ENCODE data around the gene DRAM1.
"Not testable (repeated sequence)": the region's sequence is repeated elsewhere in the genome, so short reads cannot be mapped to it uniquely, and the experiment has no call there.

Gene DRAM1, protein sequence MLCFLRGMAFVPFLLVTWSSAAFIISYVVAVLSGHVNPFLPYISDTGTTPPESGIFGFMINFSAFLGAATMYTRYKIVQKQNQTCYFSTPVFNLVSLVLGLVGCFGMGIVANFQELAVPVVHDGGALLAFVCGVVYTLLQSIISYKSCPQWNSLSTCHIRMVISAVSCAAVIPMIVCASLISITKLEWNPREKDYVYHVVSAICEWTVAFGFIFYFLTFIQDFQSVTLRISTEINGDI

DNA sequence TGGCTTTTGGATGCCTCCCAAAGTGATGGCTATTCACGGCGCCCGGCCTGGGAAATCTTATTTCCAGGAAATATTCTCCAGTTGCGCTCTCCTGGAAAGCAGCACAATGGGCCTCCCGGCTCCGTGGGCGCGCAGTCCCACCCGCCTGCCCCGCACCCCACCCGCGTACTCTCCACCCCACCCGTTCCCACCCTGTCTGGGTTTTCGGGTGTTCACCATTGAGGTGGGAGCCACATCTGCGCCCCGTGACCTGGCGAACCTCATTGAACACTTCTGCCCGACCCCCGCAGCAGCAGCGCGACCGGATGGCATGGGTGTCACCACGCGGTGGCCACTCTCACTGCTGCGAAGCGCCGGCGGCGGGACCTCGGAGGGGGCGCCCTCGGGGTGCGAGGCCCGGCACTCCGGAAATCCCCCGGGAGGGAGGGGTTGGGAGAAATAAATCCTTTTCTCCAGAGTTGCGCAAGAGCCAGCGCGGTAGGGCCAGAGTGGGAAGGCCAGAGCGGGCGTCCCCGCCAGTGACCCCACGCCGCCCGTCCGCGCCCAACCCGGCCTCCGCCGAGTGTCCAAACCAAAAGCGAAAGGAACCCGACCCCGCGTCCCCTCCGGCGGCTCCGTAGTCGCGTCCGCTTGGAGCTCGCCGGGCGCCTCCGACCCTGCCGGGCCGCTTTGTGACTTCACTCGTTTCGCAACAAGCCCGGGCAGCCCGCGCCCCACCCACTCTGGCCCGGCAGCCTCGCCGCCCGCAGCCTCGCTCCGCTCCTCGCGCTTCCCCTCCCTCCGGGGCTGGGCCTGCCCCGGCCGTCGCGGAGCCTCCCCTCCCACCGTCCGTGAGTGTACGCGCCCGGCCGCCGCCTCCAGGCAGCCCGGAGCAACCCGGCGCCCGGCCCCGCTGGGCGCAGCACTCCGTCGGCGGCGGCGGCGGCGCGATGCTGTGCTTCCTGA is at the start of gene DRAM1:
TSS of gene DRAM1 (plus strand) at position 720 of the 945 bp plus-strand sequence. CDS start at position 930, 210 bp downstream.
- DNase-seq (ENCODE audit: low spot score) = peak; percentile 51

- no peak for DNase-seq (ENCODE audit: low spot score)
Observed at GRCh38 chr12:101828463-101829196, 48.8 kb upstream of the DRAM1 start.

DNA sequence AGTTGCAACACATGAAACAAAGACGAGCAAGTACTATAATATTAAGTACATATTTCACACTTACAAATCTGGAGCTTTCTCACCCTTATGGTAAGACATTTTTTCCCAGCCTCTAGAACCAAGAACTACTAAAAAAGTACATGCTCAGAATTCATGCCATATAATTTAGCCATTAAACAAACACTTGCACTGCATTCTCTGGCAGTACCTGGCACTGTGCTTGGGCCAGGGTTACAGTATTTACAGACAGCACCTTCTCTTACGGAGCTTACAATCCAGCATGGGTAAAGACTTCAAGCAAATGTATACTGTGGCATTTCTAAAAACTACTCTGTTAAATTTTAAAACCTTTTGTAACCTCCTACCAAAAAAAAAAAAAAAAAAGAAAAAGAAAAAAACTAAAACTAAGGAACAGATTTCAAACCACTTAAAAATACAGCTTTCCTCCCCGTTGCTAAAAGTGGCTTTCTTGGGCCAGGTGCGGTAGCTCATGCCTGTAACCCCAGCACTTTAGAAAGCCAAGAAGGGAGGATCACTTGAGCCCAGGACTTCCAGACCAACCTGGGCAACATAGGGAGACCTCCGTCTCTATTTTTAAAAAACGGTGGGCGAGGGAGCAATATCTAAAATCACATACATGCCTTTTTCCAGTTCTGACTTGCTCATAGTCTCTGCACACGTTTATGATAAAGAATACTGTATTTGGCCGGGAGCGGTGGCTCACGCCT is 47.6 kb upstream of the DRAM1 start:
- no peak for DNase-seq (ENCODE audit: low spot score)

GRCh38 chr12:101830367-101831325 is 46.7 kb upstream of the DRAM1 start, which contains the start of gene GNPTAB:
GNPTAB (minus strand) TSS chr12:101830959; CDS start chr12:101830675, 284 bp downstream.
- DNase-seq (ENCODE audit: low spot score) = peak; percentile 87

- DNase-seq (ENCODE audit: low spot score) = no peak
Observed at GRCh38 chr12:101832030-101832429, 45.4 kb upstream of the DRAM1 start.

GRCh38 chr12:101838628-101839323 is 38.6 kb upstream of the DRAM1 start:
- no peak for DNase-seq (ENCODE audit: low spot score)

- peak; percentile 63 for DNase-seq (ENCODE audit: low spot score)
Observed at GRCh38 chr12:101839324-101840283, 37.8 kb upstream of the DRAM1 start.

- DNase-seq (ENCODE audit: low spot score) = no peak
Observed at GRCh38 chr12:101841069-101841468, 36.3 kb upstream of the DRAM1 start.

DNA sequence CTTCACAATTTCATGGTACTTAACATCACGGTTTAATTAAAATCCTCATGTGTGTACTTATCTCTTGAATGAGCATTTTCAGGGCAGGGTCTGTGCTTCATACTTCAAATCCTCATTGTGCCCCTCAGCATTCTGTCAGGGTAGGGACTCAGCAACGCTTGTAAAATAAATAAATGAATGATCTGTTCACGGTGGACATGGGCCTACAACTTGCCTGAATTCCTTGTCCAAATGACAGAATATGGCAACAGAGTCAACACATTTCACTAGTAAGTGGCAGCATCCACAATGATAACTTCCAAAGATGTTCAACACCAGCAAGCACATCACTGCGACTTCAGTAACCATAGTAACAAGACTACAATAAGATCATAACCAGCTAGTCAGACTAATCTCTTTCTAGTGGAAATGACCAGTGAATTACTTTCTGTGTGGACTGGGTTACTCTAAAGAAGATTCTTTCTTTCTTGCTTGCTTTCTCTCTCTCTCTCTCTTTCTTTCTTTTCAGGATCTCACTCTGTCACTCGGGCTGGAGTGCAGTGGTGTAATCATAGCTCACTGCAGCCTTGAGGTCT is 32.2 kb upstream of the DRAM1 start:
- no peak for DNase-seq (ENCODE audit: low spot score)

GRCh38 chr12:101847325-101847724 is 30.1 kb upstream of the DRAM1 start:
- DNase-seq (ENCODE audit: low spot score) = no peak

- no peak for DNase-seq (ENCODE audit: low spot score)
Observed at GRCh38 chr12:101850199-101850598, 27.2 kb upstream of the DRAM1 start.

- DNase-seq (ENCODE audit: low spot score) = no peak
Observed at GRCh38 chr12:101852998-101853397, 24.4 kb upstream of the DRAM1 start.

- no peak for DNase-seq (ENCODE audit: low spot score)
Observed at GRCh38 chr12:101854747-101855146, 22.6 kb upstream of the DRAM1 start.

DNA sequence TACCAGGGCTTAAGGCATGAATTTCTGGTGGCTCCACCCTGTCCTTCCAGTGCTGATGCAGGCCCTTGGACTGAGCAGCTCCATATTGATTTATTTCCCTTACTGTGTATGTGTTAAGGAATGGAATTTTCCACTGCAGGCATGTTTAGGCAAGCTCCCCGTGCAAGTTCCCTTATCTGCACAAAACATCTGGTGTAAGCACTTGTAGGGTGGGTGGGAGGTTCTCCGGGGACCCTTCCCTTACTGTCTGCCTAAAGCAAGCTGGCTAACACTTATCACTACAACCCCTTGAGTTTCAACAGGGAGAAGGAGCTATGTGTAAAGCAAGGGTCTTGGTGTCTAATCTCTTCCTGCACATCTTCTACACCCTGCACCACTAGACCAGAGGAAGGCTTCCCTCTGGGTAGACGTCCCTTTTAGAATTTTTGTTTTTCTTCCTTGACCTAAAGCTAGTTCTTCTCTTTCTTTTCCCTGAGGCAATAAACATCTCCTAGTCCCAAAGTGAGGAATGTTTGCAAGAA is 22.0 kb upstream of the DRAM1 start:
- DNase-seq (ENCODE audit: low spot score) = no peak

- no peak for DNase-seq (ENCODE audit: low spot score)
Observed at GRCh38 chr12:101855976-101856375, 21.4 kb upstream of the DRAM1 start.

DNA sequence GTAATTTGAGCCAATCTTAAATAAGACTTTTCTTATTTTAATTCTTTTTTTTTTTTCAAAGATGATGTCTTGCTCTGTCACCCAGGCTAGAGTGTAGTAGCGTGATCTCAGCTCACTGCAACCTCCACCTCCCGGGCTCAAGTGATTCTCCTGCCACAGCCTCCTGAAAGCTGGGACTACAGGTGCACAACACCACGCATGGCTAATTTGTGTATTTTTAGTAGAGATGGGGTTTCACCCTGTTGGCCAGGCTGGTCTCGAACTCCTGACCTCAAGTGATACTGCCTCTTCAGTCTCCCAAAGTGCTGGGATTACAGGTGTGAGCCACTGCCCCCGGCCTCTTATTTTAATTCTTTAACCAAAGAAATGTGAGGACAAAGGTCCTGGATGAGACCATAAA is 20.8 kb upstream of the DRAM1 start:
- not testable (repeated sequence) for DNase-seq (ENCODE audit: low spot score)

GRCh38 chr12:101857043-101857558 is 20.3 kb upstream of the DRAM1 start:
- DNase-seq (ENCODE audit: low spot score) = no peak

GRCh38 chr12:101858361-101858760 is 19.0 kb upstream of the DRAM1 start:
- no peak for DNase-seq (ENCODE audit: low spot score)

Measured in globus pallidus (tissue), 1 donor.